ENCODE measurements around the gene WFIKKN1. TPM values are rescaled to one million over a fixed set of nuclear protein-coding genes. Genes with fewer than 3 reads are reported as not detected.

WFIKKN1 gene
- total RNA-seq, 4 donors from 2014 or later: 2.5 to 6.2 (median 3.8) TPM

DNA sequence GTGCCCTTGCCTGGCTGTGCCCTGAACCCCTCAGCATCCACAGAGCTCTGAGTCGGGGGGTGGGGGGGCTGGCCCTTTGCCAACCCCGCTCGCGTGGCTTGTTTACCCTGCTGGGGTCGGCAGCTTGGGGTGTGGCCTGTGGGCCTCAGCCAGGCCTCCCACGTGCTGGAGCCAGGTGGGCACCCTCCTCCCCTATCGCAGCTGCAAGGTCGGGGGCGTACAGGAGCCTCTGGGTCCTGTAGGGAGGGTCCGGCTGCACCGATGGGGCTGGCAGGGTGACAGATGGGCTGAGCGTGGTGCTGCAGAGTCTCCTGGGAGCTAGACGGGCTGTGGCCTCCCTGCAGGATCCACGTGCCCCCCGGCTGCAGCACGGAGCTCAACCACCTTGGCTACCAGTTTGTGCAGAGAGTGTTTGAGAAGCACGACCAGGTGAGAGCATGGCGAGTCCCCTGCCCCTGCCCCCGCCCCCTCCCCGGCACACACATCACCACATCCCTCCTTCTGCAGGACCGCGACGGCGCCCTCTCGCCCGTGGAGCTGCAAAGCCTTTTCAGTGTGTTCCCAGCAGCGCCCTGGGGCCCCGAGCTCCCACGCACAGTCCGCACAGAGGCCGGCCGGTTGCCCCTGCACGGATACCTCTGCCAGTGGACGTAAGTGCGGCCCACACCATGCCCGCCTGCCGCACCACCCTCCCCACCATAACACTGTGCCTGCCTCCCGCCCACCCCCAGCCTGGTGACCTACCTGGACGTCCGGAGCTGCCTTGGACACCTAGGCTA is 40.8 kb downstream of the WFIKKN1 start:
- peaks cover 0 to 50% (median 0%) of the 10 kb centered on the region in 3 donors for H3K36me3 ChIP-seq
- no peak overlapping the region for H3K27ac ChIP-seq
- H3K27me3 ChIP-seq: no peaks in the 10 kb centered on the region
- H3K4me1 ChIP-seq: peaks cover 12 to 39% (median 23%) of the 10 kb centered on the region in 4 donors
- TF ChIP-seq POLR2A (IDR thresholded peaks at IDR 0.05): no peak
- H3K9me3 ChIP-seq: no peaks in the 10 kb centered on the region
- H3K4me3 ChIP-seq: no peak overlapping the region
- DNase-seq: no peak

DNA sequence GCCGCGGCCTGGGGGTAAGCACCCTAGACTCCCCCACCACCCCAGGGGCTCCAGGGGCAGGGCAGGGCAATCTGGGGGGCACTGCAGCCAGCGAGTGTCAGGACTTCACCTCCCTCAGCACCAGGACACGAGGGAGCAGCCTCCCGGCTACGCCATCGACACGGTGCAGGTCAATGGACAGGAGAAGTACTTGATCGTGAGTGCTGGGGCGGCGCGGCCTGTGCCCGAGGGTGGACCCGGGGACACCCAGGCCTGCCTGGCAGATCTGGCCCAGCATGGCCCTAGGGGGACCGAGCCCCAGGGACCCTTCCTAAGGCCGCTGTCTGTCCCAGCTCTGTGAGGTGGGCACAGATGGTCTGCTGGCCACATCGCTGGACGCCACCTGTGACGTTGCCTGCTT is 41.6 kb downstream of the WFIKKN1 start:
- no peak overlapping the region for H3K27ac ChIP-seq
- TF ChIP-seq POLR2A (IDR thresholded peaks at IDR 0.05): no peak
- TF ChIP-seq, protein P1, sequence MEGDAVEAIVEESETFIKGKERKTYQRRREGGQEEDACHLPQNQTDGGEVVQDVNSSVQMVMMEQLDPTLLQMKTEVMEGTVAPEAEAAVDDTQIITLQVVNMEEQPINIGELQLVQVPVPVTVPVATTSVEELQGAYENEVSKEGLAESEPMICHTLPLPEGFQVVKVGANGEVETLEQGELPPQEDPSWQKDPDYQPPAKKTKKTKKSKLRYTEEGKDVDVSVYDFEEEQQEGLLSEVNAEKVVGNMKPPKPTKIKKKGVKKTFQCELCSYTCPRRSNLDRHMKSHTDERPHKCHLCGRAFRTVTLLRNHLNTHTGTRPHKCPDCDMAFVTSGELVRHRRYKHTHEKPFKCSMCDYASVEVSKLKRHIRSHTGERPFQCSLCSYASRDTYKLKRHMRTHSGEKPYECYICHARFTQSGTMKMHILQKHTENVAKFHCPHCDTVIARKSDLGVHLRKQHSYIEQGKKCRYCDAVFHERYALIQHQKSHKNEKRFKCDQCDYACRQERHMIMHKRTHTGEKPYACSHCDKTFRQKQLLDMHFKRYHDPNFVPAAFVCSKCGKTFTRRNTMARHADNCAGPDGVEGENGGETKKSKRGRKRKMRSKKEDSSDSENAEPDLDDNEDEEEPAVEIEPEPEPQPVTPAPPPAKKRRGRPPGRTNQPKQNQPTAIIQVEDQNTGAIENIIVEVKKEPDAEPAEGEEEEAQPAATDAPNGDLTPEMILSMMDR (IDR thresholded peaks at IDR 0.05): no peak
- peaks cover 0 to 50% (median 0%) of the 10 kb centered on the region in 3 donors for H3K36me3 ChIP-seq
- no peaks in the 10 kb centered on the region for H3K9me3 ChIP-seq
- H3K27me3 ChIP-seq: no peaks in the 10 kb centered on the region
- H3K4me1 ChIP-seq: peaks cover 13 to 43% (median 23%) of the 10 kb centered on the region in 4 donors
- no peak overlapping the region for H3K4me3 ChIP-seq
- no peak for DNase-seq

DNA sequence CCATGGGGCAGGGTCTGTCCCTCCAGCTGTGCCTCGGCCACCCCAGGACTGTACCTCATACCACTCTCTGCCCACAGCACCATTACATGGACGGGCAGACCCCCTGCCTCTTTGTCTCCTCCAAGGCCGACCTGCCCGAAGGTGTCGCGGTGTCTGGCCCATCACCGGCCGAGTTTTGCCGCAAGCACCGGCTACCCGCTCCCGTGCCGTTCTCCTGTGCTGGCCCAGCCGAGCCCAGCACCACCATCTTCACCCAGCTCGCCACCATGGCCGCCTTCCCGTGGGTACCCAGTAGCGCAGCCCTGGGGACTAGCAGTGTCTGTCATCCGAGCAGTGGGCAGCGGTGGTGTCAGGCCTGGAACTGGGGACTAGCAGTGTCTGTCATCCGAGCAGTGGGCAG is 42.1 kb downstream of the WFIKKN1 start:
- TF ChIP-seq POLR2A (IDR thresholded peaks at IDR 0.05): no peak
- TF ChIP-seq, protein P1 (IDR thresholded peaks at IDR 0.05): no peak
- no peak for DNase-seq
- Histone ChIP-seq H3K9me3 (no peaks in the 10 kb centered on the region), H3K27ac (no peak overlapping the region), H3K36me3 (peaks cover 0 to 50% (median 0%) of the 10 kb centered on the region in 3 donors), H3K4me3 (no peak overlapping the region), H3K27me3 (no peaks in the 10 kb centered on the region), H3K4me1 (peaks cover 13 to 43% (median 22%) of the 10 kb centered on the region in 4 donors)

DNA sequence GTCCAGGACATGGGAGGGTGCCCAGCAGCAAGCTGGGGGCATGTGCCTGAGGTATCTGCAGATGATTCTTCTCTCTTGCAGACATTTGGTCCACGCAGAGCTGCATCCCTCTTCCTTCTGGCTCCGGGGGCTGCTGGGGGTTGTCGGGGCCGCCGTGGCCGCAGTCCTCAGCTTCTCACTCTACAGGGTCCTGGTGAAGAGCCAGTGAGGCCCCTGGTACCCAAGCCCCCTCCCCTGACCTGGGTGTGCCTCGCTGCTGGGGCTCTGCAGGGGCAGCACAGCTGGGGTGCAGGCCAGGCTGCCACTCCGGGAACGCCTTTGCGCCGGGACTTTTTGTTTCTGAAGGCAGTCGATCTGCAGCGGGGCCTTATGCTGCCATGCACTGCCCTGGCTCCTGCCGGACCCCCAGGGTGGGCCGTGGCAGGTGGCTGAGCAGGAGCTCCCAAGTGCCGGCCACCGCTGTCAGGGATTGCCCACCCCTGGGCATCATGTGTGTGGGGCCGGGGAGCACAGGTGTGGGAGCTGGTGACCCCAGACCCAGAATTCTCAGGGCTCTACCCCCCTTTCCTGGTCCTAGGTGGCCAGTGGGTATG is 42.7 kb downstream of the WFIKKN1 start:
- Histone ChIP-seq H3K4me1 (peaks cover 13 to 43% (median 23%) of the 10 kb centered on the region in 4 donors), H3K36me3 (peaks cover 0 to 50% (median 0%) of the 10 kb centered on the region in 3 donors)

DNA sequence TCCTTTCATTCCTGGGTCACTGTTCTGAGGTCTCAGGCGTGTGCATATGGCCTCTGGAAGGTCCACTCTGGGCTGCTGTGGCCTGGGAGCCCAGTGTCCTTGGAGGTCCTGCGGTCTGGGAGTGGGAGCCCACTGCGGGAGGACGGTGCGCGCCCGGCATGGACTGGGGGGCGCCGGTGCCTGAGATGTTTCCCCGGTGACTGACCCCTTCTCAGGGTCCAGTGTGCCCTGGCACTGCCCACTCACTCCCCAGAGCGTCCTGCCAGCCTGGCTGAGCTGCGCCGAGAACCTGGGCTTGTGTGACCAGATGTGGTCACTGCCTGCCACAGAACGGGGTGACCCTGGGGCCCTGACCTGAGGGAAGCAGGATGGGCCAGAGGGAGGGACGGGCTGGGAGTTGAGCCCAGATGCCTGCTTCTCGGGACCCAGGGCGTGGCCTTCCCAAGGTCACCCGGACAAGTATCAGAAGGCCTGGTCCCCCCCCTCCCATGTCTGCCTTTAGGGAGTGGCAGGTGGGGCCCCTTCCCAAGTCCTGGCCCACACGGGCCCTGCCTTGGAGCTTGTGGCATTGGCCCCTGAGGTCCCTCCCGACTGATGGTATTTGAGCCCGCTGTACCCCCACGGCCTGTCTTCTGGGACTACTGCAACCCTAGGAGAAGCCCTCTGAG is 43.6 kb downstream of the WFIKKN1 start:
- Histone ChIP-seq H3K27ac (no peak overlapping the region), H3K36me3 (peaks cover 0 to 49% (median 0%) of the 10 kb centered on the region in 3 donors), H3K4me1 (peaks cover 12 to 37% (median 22%) of the 10 kb centered on the region in 4 donors), H3K27me3 (no peaks in the 10 kb centered on the region), H3K9me3 (no peaks in the 10 kb centered on the region), H3K4me3 (no peak overlapping the region)
- DNase-seq: no peak
- no peak for TF ChIP-seq POLR2A (IDR thresholded peaks at IDR 0.05)
- TF ChIP-seq, protein P1 (IDR thresholded peaks at IDR 0.05): no peak

More for the DNA sequence above, 42.7 kb downstream of the WFIKKN1 start:
- H3K9me3 ChIP-seq: no peaks in the 10 kb centered on the region
- DNase-seq: no peak
- H3K27me3 ChIP-seq: no peaks in the 10 kb centered on the region
- no peak overlapping the region for H3K4me3 ChIP-seq
- no peak overlapping the region for H3K27ac ChIP-seq
- no peak for TF ChIP-seq POLR2A (IDR thresholded peaks at IDR 0.05)
- TF ChIP-seq, protein P1 (IDR thresholded peaks at IDR 0.05): no peak
